GM18502 (cell line): Measurements from ENCODE around the gene BCCIP.

Experiments used
- ATAC-seq: cut with Tn5 transposase; IDR thresholded peaks from one replicate; pipeline ENCODE4 v1.9.1; 2021; ENCODE audit warnings: mild to moderate bottlenecking; ENCODE audit not compliant: unreplicated experiment, poor library complexity

BCCIP gene

DNA sequence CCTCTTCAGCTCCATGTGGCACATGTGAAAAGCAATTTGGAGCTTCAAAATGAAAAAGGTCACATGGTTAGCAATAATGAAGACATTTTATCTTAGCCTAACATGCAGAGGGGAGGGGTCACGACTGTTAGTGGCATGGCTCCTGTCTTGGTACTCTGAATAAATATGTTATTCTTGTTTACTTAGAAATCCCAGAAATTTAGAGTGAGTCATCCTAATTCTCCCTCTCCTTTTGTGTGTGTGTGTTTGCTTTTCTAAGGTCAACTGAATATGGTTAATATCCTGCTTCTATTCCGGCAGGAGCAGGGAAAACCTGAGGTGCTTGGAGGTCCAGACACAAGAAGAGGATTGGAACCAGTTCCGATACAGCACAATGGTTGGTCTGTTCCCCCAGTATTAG lies 17.6 kb downstream of the BCCIP start:
- no peak for ATAC-seq

DNA sequence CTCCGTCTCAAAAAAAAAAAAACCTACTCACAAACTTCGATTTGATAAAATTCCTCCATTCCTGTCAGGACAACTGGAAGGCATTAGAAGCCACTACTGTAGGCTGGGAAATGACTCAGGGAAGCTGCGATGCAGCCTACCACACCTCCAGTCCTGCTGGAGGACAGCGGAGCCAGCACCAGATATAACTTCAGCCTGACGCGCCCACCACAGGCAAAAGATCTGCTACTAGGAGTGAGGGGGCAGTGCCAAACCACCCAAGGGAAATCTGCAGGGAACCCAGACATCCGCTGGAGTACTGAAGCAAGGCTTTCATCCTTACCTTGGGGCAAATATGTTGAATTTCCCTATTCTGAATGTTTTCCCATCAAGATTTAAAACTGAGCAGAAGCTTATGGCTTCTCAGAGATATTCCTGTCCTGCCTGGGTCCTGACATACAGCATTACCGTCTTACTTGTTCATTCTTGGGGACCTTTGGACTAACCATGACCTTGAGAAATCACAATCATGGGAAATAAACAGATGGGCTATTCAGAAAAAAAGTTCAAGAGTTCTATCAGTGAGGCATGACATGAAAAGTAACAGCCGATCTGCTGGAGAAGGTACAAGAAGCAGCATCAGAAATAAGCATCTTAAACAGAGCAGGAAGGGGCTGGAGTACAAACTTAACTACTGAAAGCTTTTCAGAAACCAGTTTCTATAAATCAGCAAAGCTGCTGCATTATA lies 20.4 kb downstream of the BCCIP start:
- no peak for ATAC-seq

DNA sequence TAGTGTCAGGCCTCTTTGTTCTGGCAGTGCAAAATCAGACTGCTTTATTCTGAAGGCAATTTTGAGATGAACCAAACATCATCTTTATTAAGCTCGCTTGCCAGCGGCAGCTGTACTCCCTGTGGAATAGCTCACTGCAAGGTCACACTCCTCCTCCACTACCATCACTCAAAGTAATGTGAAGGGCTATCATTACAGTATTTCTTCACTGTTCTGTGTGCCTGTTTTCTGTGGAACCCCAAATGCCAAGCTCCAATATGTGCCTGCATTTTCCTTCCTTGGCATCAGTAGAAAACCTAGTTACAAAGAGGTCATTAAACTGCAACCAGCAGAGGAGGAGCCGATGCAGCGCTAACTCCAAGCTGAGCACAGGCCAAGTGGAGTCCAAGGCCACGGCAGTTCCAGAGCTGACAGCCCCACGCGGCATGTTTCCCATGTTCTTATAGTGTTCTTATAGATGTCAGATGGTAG lies 21.4 kb downstream of the BCCIP start:
- no peak for ATAC-seq

DNA sequence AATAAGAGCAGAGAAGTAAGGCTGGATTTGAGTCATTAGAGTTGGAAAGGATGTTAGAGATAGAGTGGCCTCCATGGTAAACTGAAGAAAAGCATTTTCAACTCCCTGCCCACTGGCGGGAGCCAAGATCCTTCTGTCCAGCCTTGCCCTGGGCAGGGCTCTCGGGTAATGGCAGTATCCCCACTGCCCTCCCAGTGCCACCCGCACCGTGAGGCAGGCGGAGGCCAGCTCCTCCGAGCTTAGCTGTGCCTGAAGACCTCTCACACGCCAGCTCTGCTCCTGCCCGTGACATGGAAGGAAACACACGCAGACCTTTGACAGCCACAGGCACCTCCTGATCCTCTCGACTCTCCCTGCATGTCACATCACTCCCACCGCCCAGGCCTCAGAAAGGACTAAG lies 22.3 kb downstream of the BCCIP start:
- ATAC-seq, result no peak

DNA sequence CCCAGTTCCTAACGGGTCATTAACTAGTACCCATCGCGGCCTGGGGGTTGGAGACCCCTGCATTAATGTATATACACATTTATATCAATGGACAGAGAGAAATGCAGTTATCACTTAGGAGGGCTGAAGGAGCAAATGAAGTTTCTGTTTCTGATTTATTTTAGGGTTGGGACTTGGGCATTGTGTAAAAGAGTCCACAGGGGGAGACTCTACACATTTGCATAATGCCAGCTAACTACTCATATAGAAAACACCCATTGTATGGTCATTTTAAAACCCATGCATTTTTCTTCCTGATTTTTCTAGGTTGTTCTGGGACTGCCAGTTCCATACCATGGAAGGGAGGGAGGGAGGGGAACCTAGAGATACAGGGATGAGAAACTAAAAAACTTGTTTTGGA lies 23.5 kb downstream of the BCCIP start:
- ATAC-seq, result peak; percentile 60

DNA sequence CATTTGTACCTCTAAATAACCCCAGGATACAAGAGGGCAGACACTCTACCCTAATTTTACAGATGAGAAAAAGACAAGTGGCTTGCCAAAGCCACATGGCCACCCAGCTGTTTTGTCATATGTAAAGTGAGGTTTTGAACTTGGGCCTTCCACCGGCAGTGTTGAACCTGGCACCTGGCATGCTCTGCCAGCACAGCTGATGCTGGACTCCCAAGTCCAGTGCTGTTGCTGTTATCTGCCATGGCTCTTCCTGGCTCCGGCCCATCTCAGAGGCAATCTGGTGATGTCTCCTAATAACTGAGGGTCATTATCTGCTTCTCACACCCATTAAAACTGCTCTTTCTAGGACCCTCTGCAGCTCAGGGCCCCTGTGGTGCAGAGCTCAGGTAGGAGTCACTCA lies 25.0 kb downstream of the BCCIP start:
- ATAC-seq, result no peak

DNA sequence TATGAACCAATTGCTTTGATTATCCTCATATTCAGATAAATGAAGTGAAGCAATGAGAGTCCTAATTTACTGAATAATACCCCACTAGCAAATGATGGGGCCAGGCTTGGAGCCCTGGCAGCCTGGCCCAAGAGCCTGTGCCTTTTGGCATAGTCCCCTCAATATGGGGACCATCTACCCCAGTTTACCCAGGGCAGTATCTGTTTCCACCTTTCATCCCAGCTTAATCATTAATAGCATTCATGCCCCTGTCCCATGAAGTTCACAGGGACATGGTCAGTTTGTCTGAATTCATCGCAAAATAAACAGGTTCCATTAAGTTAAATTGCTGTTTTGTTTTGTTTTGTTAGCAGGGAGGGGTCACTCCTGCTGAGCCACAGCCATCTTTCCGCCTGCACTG lies 25.5 kb downstream of the BCCIP start:
- ATAC-seq, result no peak

DNA sequence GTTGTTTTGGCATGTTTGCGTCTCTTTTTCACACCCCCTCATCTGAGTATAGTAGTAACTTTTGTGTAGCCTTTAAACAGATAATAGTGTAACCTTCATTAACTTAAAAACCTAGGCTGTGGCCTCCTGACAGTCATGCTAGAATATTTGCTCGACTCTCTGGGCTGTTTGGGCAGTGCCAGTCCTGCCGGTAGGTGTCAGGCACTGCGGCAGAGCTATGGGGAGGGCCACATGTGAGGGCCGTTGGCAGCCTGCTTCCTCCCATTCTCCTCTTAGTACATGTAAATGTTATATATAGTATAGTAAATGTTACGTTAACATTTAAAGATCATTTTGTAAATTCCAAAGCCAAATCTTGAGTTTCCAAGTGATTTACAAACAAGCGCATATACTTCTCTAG lies 26.1 kb downstream of the BCCIP start:
- ATAC-seq, result no peak

DNA sequence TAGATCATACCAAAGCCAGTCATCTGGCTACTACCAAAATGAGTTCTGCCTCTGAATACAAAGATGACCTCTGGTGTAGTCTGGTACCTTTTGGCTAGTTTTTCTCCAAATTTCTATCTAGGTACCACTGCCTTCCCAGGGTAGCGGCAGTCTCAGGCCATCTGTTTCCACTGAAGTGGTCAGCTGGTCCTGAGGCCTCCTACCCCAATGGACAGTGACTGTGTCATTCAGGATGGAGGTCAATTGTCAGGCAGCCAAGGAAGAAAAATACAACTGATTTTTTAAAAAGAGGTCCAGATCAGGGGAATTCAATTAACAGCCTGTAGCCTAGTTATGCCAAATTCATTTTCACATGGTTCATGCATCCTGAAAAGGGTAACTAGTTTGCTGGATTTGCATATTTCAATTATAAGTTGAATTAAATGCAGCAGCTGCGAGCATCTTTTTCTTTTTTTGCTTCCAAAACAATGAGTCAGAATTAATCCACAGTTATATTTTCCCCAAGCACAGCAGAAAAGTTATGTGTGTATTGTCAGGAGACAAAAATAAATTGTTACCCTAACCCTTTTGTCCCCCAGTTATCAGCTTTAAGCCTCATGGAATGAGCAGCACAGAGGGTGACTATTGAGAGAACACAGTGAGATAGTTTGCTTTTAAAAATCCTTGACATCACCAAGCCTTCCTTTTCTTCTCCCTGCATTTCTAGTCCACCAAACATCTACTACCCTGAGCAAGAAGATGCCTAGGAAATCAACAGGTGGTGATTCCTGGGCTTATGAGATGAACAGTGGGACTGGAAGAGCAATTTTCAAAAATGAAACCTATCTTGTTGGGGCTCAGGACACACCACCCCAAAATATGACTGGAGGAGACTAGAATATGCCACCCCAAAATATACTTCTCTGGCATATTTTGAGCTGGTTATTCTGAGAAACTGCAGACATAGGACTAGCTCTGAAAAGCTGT lies 27.7 kb downstream of the BCCIP start:
- no peak for ATAC-seq

DNA sequence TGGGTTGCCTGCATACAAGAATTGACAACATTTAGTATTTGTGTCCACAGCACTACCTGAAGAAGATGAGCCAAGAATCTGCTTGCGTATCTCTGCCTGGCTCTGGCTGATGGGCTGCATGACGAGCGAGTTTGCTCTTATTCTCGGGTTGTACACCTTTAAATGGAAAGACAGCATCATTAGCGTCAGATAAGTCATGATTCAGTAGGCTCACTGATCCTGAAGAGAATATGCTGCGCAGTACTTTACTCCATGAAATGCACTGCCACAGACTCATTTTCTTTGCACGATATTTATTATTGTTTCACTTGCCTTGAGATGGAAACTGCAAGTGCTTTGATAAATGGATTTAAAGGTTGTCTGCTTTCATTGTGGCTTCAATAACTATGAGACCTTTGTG lies 29.1 kb downstream of the BCCIP start:
- ATAC-seq, result no peak

DNA sequence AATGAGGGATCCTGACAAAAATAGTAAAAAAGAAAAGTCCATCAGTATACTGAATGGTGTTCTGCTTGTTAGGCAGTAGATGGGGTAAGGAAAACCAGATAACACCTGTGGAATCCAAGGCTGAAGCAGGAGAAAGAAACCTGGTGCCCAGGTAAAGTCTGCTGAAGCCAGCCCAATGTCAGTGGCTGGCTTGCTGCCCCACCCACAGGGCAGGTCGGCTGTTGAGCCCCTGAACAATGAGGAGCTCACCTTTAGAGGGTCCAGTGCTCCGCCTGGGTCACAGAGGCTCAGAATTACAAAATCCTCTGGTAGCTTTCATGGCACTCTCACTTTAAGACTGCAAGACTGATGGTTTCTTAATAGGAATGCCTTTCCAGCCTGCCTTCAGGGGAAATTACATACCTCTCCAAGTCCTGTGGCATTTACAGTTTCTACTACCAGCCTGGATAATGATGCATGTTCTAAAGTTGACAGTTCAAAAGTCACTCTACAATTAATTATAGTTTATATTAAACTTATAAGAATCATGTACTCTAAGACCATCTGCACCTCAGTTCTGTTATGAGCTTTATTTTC lies 33.9 kb downstream of the BCCIP start:
- no peak for ATAC-seq

DNA sequence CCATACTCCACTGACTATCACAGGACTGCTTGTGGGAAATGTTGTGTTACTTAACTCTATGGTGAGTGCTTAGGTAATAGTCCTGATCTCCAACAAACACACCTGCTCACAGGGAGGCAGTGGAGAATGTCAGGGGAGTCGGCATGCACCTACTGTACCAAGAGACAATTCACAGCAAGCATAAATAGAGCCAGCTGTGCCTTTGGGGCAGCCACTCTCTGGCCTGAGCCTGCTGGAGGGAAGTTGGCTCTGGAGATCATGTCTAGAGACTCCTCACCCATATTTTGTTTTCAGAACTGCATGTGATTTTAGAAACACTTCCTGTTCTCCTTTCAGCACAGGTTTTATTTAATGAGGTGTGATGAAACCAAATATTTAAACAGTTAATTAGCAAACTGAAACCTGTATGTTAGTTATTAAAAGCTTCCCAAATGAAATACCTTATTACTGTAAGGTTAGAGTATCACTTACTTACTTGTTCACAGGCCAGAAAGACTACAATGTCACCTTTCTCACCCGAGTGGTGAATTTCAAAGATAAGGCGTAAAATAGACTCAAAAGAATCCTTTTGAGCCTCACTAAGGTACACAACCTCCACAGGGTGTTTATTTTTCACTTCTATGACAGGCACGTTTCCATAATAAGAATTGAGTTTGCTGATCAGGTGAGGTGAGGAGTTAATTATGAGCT lies 35.9 kb downstream of the BCCIP start:
- no peak for ATAC-seq

DNA sequence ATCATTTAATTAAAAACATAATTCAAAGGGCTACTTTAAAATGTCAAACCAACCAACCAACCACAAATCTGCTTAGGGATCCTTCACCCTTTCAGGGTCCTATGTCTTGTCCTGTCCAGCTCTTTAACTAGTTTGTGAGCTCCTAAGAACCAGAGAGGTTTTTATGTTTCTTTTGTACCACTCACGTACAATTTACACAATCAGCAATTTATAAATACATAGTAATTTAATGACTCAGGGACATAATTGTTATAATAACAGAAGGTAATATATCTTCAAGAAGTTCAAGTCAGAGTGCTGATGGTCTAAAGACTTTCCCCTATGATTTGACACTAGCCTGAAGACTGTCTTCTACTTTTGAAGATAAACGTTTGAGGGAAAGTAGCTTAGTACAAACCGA lies 41.8 kb downstream of the BCCIP start:
- ATAC-seq, result no peak

DNA sequence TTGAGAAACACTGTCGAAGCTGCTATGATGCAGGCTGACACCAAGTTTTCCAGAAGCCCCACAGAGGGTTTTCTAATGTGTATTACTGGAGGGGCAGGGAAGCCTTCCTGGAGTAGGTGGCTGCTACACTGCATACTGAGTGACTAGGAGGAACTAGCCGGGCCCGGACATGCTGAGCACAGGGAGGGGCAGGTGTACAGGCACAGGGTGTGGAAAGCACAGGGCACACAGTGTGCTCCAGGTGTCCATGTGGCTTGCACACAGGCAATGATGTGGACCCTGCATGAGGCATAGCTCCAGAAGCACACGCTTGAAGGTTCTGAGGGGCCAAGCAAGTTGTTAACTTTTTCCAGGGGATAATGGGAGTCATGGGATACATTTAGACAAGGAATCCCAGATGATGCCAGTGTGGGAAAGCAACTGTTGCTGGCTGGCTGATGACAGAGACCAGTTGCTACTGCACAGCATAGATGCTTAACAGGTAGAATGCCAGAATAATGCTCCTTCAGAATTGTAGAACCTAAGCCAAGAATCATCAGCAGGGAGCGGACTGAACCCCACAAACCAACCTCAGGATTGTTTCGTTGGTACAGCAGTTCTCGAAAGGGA lies 43.2 kb downstream of the BCCIP start:
- ATAC-seq, result no peak

DNA sequence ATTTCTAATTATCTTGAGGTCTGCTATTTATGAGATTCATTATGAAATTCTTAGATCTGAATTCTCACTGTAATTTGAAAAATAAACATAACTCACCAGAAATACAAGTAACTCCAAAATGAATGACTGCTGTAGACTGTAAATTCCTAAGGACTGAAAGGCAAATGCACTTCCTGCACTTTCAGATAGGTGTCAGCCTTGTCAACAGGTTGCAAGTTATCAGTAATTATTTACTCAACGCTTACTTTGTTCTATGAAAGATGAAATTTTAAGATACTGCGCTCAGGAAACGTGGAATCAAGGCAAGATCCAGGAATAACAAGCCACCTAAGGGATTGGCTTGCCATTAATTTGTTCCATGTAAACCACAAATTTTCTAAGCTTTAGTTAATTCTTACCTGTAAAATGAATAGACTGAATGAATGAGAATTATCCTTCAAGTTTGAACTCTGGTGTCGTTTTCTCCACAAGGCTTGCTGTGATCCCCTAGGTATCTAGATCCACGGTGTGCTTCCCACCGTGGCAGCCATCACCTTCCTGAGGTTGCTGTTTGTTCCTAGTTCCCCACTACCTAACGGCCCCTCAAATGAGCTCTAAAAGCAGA lies 45.1 kb downstream of the BCCIP start:
- peak; percentile 75 for ATAC-seq

DNA sequence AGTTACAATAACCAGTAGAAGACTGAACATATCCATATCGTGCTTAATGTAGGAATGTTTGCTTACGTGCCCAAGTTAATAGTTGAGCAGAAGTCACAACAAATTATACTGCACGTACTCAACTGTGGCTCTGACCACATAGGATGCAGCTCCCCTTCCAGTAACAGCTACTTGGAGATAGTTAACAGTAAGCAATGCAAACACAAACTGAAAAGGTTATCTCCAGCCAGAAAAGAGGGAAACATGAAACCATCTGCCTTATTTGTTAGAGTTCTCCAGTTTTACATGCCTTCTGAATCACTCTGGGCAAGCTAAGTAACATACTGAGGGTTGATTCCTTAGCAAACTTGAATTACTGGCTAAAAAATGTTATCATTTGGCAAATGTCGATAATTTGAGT lies 48.0 kb downstream of the BCCIP start:
- ATAC-seq, result no peak

DNA sequence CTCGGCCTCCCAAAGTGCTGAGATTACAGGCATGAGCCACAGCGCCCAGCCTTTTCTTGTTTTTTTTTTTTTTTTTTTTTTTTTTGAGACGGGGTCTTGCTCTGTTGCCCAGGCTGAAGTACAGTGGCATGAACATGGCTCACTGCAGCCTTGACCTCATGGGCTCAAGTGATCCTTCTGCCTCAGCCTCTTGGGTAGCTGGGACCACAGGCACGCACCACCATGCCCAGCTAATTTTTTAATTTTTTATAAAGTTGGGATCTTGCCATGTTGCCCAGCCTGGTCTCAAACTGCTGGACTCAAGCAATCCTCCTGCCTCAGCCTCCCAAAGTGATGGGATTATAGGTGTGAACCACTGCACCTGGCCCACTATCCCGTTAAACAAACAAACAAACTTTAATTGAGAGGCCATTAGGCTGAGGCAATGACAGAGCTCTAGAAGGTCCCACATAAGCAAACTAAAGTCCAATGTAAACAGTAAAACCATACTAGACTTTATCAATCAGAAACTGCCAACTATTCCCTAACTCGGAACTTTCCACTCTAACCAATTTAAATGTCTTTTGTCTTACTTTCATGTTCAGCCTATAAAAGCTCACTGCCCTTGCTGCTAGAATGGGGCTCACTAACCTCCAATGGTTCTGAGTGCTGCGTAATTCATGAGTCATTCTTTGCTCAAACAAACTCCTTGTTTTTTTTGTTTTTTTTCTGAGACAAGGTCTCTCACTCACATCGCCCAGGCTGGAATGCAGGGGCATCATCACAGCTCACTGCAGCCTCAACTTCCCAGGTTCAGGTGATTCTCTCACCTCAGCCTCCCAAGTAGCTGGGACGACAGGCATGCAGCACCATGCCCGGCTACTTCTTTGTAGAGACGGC lies 55.9 kb downstream of the BCCIP start:
- ATAC-seq, result no peak

DNA sequence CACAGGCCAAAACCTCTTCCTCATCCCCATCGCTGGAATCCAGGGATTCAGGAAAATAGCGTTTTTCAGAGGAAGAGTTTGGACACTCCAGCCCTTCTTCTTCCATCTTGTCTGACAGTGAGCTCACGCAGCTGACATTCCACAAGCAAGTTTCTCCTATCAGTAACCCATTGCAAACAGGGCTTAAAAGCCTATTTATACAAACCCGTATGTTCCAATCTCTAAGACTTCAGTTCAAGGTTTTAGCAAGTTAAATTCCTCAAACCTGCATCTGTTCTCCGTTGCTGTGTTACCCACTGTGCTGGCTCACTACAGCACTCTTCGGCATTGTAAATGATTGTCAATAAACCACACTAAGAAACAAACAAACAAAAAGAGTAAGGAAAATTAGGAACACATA lies 57.4 kb downstream of the BCCIP start:
- ATAC-seq, result no peak

DNA sequence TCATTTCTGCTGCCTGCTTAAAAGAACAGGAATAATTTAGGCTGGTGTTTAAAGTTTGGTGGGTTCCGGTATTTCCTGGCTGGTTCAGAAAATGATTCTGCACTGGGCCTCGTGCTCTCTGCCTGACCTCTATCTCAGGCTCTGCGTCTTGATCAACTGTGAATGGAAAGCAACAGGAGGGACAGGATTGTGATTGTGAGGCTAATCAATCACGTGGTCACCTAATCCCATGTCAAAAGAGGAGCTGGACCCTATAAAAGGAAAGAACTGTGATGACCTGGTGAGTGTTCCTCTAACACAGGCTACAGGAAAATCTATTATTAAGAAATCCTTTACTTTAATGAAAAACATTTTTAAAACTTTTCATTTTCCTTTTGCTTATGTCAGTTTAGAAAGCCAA lies 57.8 kb downstream of the BCCIP start, which contains the start of gene DHX32:
Gene DHX32, minus strand, starts transcription at position 101 of the 400 bp plus-strand sequence. CDS start 468 bp downstream, outside the sequence.
- no peak for ATAC-seq
